Stimulated activated CD4-positive, alpha-beta T cell treated with anti-CD3 and anti-CD28 coated beads, TNF-alpha, amount 100 ng/mL, for 48 hours (primary cell): ENCODE measurements around the gene FBXO31.
A peak's percentile ranks its signal among the peaks of the same experiment; 100 is the strongest.

ENCODE experiments used
- DNase-seq, 3 donors: peaks; one replicate each; pipeline ENCODE4 v3.0.0-alpha.2; 2020; ENCODE audit warnings: low read depth in 3 of 3

The FBXO31 gene

GRCh38 chr16:87278191-87279093 is 105.1 kb downstream of the FBXO31 start:
- DNase-seq, result peak; percentile 21 to 35 (median 34)
